ENCODE data around the gene SIPA1L3.
A peak's percentile ranks its signal among the peaks of the same experiment; 100 is the strongest.
"Not testable (repeated sequence)": the region's sequence is repeated elsewhere in the genome, so short reads cannot be mapped to it uniquely, and the experiment has no call there.

Gene SIPA1L3

DNA sequence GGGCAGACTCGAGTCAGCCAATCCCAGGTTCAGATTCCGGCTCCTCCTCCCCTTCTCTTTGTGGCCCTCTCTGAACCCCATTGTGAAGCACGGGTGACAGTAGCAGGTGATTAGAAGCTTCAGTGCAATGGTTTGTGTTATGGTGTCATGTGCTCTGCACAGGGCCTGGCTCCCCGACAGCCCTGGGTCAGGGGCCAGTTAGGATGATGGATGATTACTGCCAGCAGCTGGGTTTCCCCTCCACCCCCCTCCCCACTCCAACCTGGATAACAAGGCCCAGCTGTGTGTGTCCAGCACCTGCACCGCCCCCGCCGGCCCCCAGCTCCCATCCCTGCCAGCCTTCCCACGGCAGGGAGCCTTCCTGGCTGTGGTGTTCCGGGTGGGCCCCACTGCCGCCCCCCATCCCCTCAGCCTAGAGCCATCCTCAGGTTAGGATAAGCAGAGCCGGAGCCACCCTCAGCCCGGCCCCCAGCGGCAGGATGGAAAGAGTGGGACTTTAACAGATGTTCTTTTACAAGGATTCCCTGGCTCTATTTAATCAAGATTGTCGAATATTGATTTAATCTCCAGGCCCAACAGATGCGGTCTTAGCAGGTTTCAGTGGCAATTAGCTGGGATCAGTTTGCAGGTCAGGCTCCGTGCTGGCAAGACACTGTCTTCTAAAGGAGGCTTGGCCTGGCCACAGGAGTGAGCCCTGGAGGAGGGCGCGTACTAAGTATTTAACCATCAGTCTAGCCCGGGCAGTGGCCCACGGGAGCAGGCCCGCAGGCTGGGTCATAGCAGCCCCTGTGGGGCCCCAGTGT is 156.2 kb downstream of the SIPA1L3 start:
- DNase-seq (ENCODE audit: low spot score): peak; percentile 16
- in situ Hi-C loops (cut with MboI; ENCODE audit: low sequenced_read_pairs, unreplicated experiment): no loop called here
- TF ChIP-seq, protein P1, sequence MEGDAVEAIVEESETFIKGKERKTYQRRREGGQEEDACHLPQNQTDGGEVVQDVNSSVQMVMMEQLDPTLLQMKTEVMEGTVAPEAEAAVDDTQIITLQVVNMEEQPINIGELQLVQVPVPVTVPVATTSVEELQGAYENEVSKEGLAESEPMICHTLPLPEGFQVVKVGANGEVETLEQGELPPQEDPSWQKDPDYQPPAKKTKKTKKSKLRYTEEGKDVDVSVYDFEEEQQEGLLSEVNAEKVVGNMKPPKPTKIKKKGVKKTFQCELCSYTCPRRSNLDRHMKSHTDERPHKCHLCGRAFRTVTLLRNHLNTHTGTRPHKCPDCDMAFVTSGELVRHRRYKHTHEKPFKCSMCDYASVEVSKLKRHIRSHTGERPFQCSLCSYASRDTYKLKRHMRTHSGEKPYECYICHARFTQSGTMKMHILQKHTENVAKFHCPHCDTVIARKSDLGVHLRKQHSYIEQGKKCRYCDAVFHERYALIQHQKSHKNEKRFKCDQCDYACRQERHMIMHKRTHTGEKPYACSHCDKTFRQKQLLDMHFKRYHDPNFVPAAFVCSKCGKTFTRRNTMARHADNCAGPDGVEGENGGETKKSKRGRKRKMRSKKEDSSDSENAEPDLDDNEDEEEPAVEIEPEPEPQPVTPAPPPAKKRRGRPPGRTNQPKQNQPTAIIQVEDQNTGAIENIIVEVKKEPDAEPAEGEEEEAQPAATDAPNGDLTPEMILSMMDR (IDR thresholded peaks at IDR 0.05; ENCODE audit: borderline replicate concordance, control extremely low read depth, extremely low read depth, insufficient read depth, missing control alignments): no peak

DNA sequence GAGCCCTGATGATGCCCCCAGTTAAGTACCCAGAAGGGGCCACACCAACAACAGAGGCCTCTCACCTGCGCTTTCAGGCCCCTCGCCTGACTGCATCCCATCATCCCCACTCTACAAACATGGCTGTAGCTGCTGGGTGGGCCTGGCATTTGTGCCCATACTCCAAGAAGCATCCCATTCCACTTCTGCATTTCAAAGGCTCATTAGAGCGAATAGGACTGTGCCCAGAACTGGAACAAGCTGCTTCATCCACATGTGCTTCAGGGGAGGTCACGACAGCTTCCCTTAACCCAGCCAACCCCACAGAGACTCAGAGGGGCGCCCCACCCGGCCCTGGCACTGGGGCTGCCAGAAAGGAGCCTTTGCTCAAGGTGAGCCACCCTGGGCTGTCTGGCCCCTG is 156.9 kb downstream of the SIPA1L3 start:
- TF ChIP-seq, protein P1 (IDR thresholded peaks at IDR 0.05; ENCODE audit: borderline replicate concordance, control extremely low read depth, extremely low read depth, insufficient read depth, missing control alignments): no peak

DNA sequence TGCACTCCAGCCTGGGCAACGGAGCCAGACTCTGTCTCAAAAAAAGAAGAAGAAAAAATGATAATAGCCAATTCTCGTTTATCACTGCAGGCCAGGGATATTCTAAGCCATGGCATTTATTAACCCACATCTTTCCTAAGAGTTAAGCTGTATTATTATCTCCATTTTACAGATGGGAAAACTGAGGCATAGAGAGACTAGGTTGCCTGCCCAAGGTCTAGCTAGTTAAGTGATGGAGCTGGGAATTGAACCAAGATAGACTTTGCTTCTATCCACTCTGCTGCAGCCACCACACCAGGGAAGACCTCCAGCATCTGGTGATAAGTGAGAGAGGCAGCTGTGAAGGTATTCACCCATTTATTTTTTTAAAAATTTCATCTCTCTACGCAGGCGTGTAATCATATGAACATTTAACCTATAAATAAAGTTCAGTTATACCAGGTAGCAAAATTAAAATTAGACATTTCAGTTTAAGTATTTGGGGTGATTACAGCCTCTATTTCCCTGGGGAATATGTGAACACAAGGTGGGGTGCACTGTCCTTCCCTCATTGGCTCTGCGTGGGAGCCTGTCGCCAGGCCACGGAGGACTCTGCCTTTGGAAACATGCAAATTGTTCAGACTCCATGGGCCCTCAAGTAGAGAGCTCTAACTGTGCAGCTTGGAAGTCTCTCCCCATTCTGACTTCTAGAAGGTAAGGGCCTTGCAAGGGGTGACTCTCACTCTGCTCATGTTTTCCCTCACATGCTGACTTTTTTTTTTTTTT is 157.8 kb downstream of the SIPA1L3 start:
- TF ChIP-seq, protein P1 (IDR thresholded peaks at IDR 0.05; ENCODE audit: borderline replicate concordance, control extremely low read depth, extremely low read depth, insufficient read depth, missing control alignments): no peak
- DNase-seq (ENCODE audit: low spot score): no peak
- in situ Hi-C loops (cut with MboI; ENCODE audit: low sequenced_read_pairs, unreplicated experiment): no loop called here

More for the DNA sequence above, 156.9 kb downstream of the SIPA1L3 start:
- in situ Hi-C loops (cut with MboI; ENCODE audit: low sequenced_read_pairs, unreplicated experiment): no loop called here
- no peak for DNase-seq (ENCODE audit: low spot score)

DNA sequence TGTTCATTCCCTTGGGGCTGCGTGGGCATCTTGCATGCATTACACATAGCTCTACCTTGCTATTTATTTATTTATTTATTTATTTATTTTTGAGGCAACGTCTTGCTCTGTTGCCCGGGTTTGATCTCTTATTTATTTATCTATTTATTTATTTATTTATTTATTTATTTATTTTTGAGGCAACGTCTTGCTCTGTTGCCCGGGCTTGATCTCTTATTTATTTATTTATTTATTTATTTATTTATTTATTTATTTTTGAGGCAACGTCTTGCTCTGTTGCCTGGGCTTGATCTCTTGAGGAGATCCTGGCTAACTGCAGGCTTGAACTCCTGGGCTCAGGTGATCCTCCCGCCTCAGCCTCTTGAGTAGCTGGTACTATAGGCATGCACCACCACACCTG is 158.8 kb downstream of the SIPA1L3 start:
- DNase-seq (ENCODE audit: low spot score); in situ Hi-C loops (cut with MboI; ENCODE audit: low sequenced_read_pairs, unreplicated experiment): not testable (repeated sequence)

DNA sequence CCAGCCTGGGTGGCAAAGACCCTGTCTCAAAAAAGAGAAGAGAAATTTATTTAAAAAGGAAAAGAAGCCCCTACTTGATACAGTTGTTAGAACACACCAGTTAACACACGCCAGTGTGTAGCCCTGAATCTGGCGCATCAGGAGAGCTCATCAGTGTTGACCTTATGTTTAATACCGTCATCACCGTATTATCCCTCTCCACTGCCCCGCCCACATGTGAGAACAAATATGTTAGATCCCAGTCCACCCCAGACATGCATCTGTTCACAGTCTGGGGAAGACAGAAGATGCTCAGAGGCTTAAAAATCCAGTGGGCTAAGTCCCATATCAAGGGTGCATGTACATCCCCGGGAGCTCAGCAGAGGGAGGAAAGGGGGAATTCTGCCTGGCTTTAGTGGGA is 161.8 kb downstream of the SIPA1L3 start:
- TF ChIP-seq, protein P1 (IDR thresholded peaks at IDR 0.05; ENCODE audit: borderline replicate concordance, control extremely low read depth, extremely low read depth, insufficient read depth, missing control alignments): no peak
- no peak for DNase-seq (ENCODE audit: low spot score)
- in situ Hi-C loops (cut with MboI; ENCODE audit: low sequenced_read_pairs, unreplicated experiment): no loop called here

DNA sequence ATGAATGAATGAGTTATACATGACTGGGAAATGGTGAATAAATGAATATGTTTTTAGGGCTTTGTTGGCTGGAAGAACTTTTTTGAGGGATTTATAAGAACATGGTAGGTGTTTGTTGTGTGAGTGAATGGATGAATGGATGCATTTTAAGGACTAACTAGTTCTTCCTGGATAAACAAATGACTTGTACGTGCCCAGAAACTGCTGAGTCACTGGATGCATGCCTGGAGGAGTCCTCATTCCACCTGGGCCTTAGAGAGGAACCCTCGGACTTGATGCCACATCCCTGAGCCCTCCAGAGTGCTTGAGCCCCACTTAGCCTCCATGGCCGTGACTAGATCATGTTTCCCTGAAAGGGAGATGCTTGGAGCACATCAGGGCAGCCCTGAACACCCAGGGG is 163.6 kb downstream of the SIPA1L3 start:
- DNase-seq (ENCODE audit: low spot score): no peak
- in situ Hi-C loops (cut with MboI; ENCODE audit: low sequenced_read_pairs, unreplicated experiment): no loop called here
- TF ChIP-seq, protein P1 (IDR thresholded peaks at IDR 0.05; ENCODE audit: borderline replicate concordance, control extremely low read depth, extremely low read depth, insufficient read depth, missing control alignments): no peak

DNA sequence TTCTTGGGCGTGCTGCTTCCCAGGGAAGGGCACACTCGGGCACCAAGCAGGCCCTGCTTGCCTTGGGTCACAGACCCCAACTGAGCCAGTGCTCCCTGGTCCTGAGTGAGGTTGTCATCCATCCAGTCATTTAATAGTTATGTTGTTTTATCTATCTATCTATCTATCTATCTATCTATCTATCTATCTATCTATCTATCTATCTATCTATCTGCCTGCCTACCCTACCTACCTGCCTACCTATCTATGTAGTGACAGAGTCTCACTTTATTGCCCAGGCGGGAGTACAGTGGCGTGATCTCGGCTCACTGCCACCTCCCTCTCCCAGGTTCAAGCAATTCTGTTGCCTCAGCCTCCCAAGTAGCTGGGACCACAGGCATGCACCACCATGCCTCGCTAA is 164.0 kb downstream of the SIPA1L3 start:
- in situ Hi-C loops (cut with MboI; ENCODE audit: low sequenced_read_pairs, unreplicated experiment); DNase-seq (ENCODE audit: low spot score): not testable (repeated sequence)
